Raji (cell line): ENCODE data around the gene LRRC15.

ENCODE experiments used
- POLR2A ChIP-seq: IDR thresholded peaks from 2 replicates; pipeline ENCODE4 v1.6.1; 2011; ENCODE audit warnings: low read depth, low read length, control low read depth; ENCODE audit not compliant: insufficient read depth

The LRRC15 gene

DNA sequence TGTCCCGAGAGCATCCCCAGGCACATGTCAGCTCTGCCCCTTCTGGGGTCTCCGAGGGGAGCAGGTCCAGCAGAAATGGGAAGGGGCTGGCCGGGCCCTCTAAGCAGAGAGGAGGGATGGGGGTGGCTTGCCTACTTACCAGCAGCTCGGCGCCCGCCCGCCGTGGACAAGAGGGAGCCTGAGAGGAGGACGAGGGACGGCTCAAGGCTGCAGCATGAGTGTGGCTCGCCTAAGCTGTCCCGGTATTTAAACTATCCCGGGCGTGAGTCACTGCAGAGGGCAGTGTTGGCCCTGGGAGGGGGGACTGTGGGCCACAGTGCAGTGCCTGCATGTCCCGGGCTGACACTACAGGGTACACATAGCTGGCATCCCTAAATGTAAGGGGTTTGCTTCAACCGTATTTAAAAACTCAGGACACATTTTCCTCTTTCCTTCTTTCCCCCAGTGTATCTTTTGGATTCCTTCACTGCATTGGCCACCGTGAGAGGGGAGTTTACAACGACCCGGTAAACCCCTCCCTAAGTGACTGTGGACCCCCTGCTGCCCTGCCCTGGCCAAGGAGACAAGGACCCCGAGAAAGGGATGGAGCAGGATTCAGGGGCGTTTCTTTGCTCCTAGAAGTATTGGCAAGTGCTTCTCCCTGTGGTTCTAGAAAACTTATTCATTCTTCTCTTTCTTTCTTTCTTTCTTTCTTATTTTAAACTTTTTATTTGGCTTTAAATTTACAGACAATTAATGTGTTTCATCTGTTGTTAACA, at the start of gene LRRC15:
Gene LRRC15 (minus strand): TSS at position 222 of the 758 bp plus-strand sequence. CDS start 8,700 bp downstream, outside the sequence.
- TF ChIP-seq POLR2A = no peak

DNA sequence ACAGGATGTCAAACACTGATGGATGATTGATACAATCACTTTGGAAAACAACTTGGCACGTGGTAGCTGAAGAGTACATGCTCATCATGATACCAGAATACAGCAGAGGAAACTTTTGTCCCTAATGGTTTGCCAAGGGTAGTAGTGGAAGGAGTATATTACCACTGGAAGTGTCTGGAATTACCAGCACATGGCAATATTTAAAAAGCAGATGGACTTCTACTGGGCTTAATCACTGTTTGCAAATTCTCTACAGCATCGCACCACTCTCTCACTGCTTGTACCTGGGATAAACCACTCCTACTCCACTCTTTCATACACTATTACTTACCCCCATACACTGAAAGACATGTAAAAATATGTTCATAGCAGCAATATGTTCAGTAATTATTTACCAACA, 49.1 kb upstream of the LRRC15 start:
- TF ChIP-seq POLR2A = no peak

- no peak for TF ChIP-seq POLR2A
Observed at GRCh38 chr3:194407423-194407822, 37.9 kb upstream of the LRRC15 start.

- TF ChIP-seq POLR2A = no peak
Observed at GRCh38 chr3:194405766-194406165, 36.2 kb upstream of the LRRC15 start.

DNA sequence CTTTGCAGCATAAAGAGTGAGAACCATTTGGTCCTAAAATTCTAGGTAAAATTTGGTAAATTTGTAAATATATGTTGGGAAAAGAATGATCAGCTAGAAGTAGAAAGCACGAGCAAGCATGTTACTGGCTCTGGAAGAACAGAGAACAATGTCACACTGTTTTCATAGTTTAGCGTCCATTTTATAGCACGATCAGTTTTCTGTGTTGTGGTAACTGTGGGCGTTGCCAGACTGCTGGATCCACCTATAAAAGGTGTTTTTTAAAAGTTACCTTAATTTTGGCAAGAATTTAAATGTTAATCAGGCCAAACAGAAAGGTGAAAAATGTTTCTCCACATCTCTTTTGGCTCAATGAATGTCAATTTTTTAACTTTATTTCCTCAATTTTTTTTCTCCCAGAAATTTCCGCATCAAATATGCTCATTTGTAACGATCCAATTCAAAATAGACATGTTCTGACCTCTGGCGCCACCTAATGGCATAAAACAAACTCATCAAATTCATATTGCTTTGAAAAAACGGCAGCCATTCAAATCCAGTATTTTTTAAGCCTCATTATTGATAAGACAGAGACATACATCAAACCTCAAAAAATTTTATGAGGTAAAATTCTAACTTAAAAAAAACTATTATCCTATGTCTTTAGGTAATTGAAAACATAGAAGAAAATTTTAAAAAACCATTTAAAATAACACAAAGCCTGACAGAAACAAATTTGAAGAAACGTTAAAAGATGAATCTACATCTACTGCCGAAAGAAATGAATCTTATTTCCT, 35.0 kb upstream of the LRRC15 start:
- TF ChIP-seq POLR2A = no peak

- TF ChIP-seq POLR2A = no peak
Observed at GRCh38 chr3:194401868-194402329, 32.4 kb upstream of the LRRC15 start.

DNA sequence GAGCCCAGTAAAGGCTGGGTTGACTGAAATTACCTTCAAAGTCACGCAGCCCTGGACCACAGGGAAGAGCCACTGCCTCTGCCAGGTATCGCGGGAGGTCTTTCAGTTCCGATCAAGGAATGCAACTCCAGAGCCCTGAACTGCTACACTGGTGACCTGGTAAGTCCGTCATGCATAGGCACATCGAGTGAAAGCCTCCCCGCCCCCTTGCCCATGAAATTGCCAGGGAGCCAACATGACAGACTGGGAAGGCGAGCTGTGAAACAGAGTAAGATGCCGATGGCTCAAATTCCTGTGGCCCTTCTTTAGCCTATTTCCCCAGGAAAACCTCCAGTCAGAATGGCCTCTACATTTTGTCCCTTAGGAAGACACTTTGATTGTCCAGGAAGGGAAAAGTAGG, 31.8 kb upstream of the LRRC15 start:
- no peak for TF ChIP-seq POLR2A

GRCh38 chr3:194399874-194400411, 30.4 kb upstream of the LRRC15 start:
- no peak for TF ChIP-seq POLR2A

DNA sequence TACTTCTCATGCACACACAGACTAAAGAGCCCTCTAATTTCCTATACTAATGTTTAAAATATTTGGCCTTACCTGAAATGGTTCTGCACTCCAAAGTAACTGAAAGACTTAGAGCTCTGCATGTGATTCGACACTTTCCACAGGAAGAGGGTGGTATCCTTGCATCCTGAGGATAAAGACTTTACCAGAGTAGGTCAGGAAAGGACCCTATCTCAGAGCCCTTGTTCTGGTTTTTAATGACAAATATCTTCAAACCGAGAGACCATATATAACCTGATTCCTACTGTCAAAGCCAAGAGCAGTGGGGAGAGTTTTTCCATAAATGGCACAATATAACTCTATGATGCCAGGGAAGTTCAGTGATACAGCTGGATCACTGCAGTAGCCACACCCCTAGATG, 29.6 kb upstream of the LRRC15 start, which contains the start of gene GP5:
Gene GP5 (minus strand): TSS at position 101 of the 400 bp plus-strand sequence. CDS start 984 bp downstream, outside the sequence.
- no peak for TF ChIP-seq POLR2A

- no peak for TF ChIP-seq POLR2A
Observed at GRCh38 chr3:194397757-194398312, 28.3 kb upstream of the LRRC15 start.

- no peak for TF ChIP-seq POLR2A
Observed at GRCh38 chr3:194396859-194397756, 27.6 kb upstream of the LRRC15 start.

DNA sequence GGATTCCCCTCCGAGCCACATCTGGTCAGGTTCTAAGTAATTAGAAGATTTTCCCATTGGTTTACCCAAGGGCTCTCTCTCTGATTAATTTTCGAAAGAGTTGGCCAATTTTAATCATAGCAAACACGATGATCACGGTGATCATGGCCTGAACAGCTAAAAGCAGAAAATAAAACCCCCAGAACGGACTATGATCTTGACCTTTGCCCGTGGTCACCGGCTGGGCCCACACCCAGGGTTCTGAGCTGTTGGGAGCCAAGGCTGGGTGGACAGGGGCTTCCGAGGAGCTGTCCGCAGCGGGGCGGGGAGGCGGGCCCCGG, 27.0 kb upstream of the LRRC15 start:
- TF ChIP-seq POLR2A = no peak

DNA sequence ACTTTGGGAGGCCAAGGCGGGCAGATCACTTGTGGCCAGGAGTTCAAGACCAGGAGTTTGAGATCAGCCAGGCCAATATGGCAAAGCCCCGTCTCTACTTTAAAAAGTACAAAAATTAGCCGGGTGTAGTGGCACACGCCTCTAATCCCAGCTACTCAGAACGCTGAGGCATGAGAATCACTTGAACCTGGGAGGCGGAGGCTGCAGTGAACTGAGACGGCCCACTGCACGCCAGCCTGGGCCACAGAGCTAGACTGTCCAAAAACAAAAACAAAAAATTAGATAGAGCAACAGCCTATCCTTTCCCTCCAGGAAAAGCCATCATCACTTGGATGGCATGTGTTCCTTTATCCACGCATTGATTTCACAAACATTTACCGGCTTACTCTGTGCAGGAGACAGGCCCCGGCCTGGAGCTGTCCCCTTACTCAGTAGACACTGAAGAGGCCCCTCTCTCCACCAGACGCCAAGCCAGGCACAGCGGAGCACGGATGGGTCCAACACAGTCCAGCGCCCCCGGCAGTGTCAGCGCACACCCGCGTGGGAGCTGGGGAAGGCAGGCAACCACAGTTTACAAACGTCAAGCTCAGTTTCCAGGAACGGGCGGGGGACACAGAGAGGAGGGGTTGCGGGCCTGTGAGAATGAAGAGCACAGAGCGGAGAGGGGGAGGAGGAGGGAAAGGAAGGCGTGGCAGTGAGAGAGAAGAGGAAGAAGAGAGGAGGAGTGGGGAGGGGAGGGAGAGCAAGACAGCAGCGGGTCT, 26.4 kb upstream of the LRRC15 start:
- no peak for TF ChIP-seq POLR2A

DNA sequence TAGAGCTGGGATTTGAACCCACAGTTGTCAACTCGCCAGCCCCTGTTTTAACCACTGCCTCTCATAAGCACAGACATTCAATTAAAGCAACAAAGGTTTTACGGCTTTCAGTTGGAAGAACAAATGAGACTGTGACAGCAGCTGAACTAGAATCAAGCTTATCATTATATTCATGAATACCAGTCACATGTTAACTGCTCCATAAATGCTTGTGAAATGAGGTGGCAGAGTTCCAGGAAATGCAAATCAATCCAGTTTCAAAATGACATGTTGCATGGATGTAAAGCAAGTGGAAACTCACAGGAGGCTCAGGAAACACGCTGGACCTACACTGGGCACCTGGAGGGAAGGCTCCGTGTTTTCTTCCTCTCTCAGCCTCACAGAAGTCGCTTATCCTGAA, 25.7 kb upstream of the LRRC15 start:
- TF ChIP-seq POLR2A = no peak
